HCEC 1CT (cell line): ENCODE measurements around the gene MAP3K19.
"Not testable (repeated sequence)": the region's sequence is repeated elsewhere in the genome, so short reads cannot be mapped to it uniquely, and the experiment has no call there.

Experiments used
- DNase-seq: peaks from one replicate; pipeline ENCODE4 v3.0.0-alpha.2; 2017

Gene MAP3K19

GRCh38 chr2:134982603-134983002 lies 64.6 kb downstream of the MAP3K19 start:
- no peak for DNase-seq

- DNase-seq, result no peak
Observed at GRCh38 chr2:134980639-134981038, 66.6 kb downstream of the MAP3K19 start.

GRCh38 chr2:134979221-134979620 lies 68.0 kb downstream of the MAP3K19 start:
- no peak for DNase-seq

- DNase-seq, result not testable (repeated sequence)
Observed at GRCh38 chr2:134977104-134977503, 70.1 kb downstream of the MAP3K19 start.

GRCh38 chr2:134976074-134976702 lies 71.1 kb downstream of the MAP3K19 start:
- no peak for DNase-seq

- DNase-seq, result no peak
Observed at GRCh38 chr2:134975281-134976009, 71.8 kb downstream of the MAP3K19 start.

- no peak for DNase-seq
Observed at GRCh38 chr2:134973241-134974138, 73.8 kb downstream of the MAP3K19 start.

- not testable (repeated sequence) for DNase-seq
Observed at GRCh38 chr2:134967166-134967565, 80.1 kb downstream of the MAP3K19 start.

- DNase-seq, result no peak
Observed at GRCh38 chr2:134957477-134957876, 89.8 kb downstream of the MAP3K19 start.

GRCh38 chr2:134955744-134956143 lies 91.5 kb downstream of the MAP3K19 start:
- no peak for DNase-seq

GRCh38 chr2:134954065-134954464 lies 93.2 kb downstream of the MAP3K19 start:
- DNase-seq, result no peak

- no peak for DNase-seq
Observed at GRCh38 chr2:134952608-134953007, 94.6 kb downstream of the MAP3K19 start.

- no peak for DNase-seq
Observed at GRCh38 chr2:134950886-134951285, 96.4 kb downstream of the MAP3K19 start.

- no peak for DNase-seq
Observed at GRCh38 chr2:134949981-134950708, 97.1 kb downstream of the MAP3K19 start.

GRCh38 chr2:134946073-134946472 lies 101.2 kb downstream of the MAP3K19 start:
- no peak for DNase-seq

GRCh38 chr2:134944975-134945374 lies 102.3 kb downstream of the MAP3K19 start:
- DNase-seq, result no peak

GRCh38 chr2:134943540-134943939 lies 103.7 kb downstream of the MAP3K19 start:
- no peak for DNase-seq

- DNase-seq, result no peak
Observed at GRCh38 chr2:134936691-134937090, 110.6 kb downstream of the MAP3K19 start.

- DNase-seq, result peak; percentile 64
Observed at GRCh38 chr2:134934641-134935040, 112.6 kb downstream of the MAP3K19 start.

GRCh38 chr2:134934150-134934549 lies 113.1 kb downstream of the MAP3K19 start:
- no peak for DNase-seq

GRCh38 chr2:134933732-134934131 lies 113.5 kb downstream of the MAP3K19 start:
- no peak for DNase-seq

- DNase-seq, result no peak
Observed at GRCh38 chr2:134932864-134933526, 114.3 kb downstream of the MAP3K19 start.
